Endothelial cell of umbilical vein (primary cell): Measurements from ENCODE around the gene LONRF2. TPM values are rescaled to one million over a fixed set of nuclear protein-coding genes. Genes with fewer than 3 reads are reported as not detected.
"Not testable (repeated sequence)": the region's sequence is repeated elsewhere in the genome, so short reads cannot be mapped to it uniquely, and the experiment has no call there.

ENCODE experiments used
- BruUV-seq: library from RNA; stranded (reverse); fragments of 400-500 nt; replicated peaks from 2 replicates; lab custom pipeline; 2021; lab: Mats Ljungman, UMichigan
- CTCF ChIA-PET: fragments of 300-600, 350-600 bp; sonication (Branson Sonifier 250); formaldehyde crosslinking; loops from one replicate; lab custom pipeline; 2021; ENCODE audit warnings: antibody characterized with exemption, inconsistent platforms; lab: Charles Lee
- POLR2A ChIA-PET: fragments of 300-600, 350-600 bp; sonication (Branson Sonifier 250); formaldehyde crosslinking; loops from one replicate; lab custom pipeline; 2021; ENCODE audit warnings: antibody characterized with exemption, inconsistent platforms; lab: Charles Lee
- DNase-seq: peaks from one replicate; pipeline ENCODE4 v3.0.0-alpha.2; 2011; ENCODE audit warnings: low read depth, low spot score
- FAIRE-seq: peaks from 2 replicates; lab custom pipeline; 2011; peaks lifted over from hg19 to GRCh38; lab: Jason Lieb, UNC
- H2AFZ ChIP-seq: 2 replicates; pipeline ENCODE4 v1.6.0; 2012; ENCODE audit warnings: low read depth, low read length, control low read depth, inconsistent platforms
- H3K27ac ChIP-seq: 2 replicates; pipeline ENCODE4 v1.5.1; 2011; ENCODE audit warnings: low read depth, mild to moderate bottlenecking, control low read depth, low read length, moderate library complexity; ENCODE audit not compliant: insufficient read depth
- H3K27me3 ChIP-seq, 2 experiments: 2 replicates each; pipeline versions ENCODE4 v1.6.0 to v1.6.1; 2011; ENCODE audit warnings: low read length in 2 of 2, mixed read lengths in 1 of 2; ENCODE audit not compliant: control insufficient read depth in 2 of 2, insufficient read depth in 2 of 2
- H3K36me3 ChIP-seq, 2 experiments: 2 replicates in 1 of 2; 3 replicates in 1 of 2; pipeline ENCODE4 v1.5.1; 2011; ENCODE audit warnings: low read length in 2 of 2, mild to moderate bottlenecking in 1 of 2, moderate library complexity in 1 of 2; ENCODE audit not compliant: control insufficient read depth in 2 of 2, insufficient read depth in 2 of 2; ENCODE audit errors: extremely low read depth in 1 of 2
- H3K4me1 ChIP-seq: 3 replicates; pipeline ENCODE4 v1.5.1; 2011; ENCODE audit warnings: mild to moderate bottlenecking, low read length; ENCODE audit not compliant: control insufficient read depth, insufficient read depth; ENCODE audit errors: extremely low read depth
- H3K4me2 ChIP-seq: 2 replicates; pipeline ENCODE4 v1.6.1; 2011; ENCODE audit warnings: low read length, control low read depth, mixed read lengths; ENCODE audit not compliant: insufficient read depth
- H3K4me3 ChIP-seq, 3 experiments: fragments of 200-600 bp in 1 of 3; sonication (generic), shearing (Covaris generic) in 1 of 3; replicated peaks in 1 of 3; 2 replicates each; pipeline ENCODE4 v1.5.1; 2011 to 2016; ENCODE audit warnings: control low read depth in 3 of 3, low read length in 3 of 3, mild to moderate bottlenecking in 2 of 3, inconsistent platforms in 1 of 3, low read depth in 1 of 3, moderate library complexity in 1 of 3; ENCODE audit not compliant: insufficient read depth in 1 of 3
- H3K79me2 ChIP-seq: 2 replicates; pipeline ENCODE4 v1.6.0; 2012; ENCODE audit warnings: low read length, inconsistent platforms; ENCODE audit not compliant: control insufficient read depth, insufficient read depth
- H3K9ac ChIP-seq: replicated peaks from 2 replicates; pipeline ENCODE3; 2011; ENCODE audit warnings: low read length, control low read depth; ENCODE audit not compliant: insufficient read depth; ENCODE audit errors: extremely low read depth
- H3K9me1 ChIP-seq: replicated peaks from 3 replicates; pipeline ENCODE4 v1.6.0; 2011; ENCODE audit warnings: mild to moderate bottlenecking, low read length; ENCODE audit not compliant: control insufficient read depth, insufficient read depth; ENCODE audit errors: extremely low read depth
- H3K9me3 ChIP-seq: replicated peaks from 2 replicates; pipeline ENCODE4 v1.5.1; 2012; ENCODE audit warnings: low read length, inconsistent platforms; ENCODE audit not compliant: control insufficient read depth, insufficient read depth
- H4K20me1 ChIP-seq: replicated peaks from 2 replicates; pipeline ENCODE3; 2011; ENCODE audit warnings: mild to moderate bottlenecking, low read length; ENCODE audit not compliant: control insufficient read depth, insufficient read depth; ENCODE audit errors: extremely low read depth
- EZH2 ChIP-seq: IDR thresholded peaks from 2 replicates; pipeline ENCODE4 v1.6.1; 2012; ENCODE audit warnings: borderline replicate concordance, low read depth, mild to moderate bottlenecking, moderate library complexity, low read length, inconsistent platforms; ENCODE audit not compliant: severe bottlenecking
- FOS ChIP-seq: IDR thresholded peaks from 2 replicates; pipeline ENCODE4 v1.6.1; 2011; ENCODE audit warnings: mild to moderate bottlenecking, low read length, moderate library complexity, borderline replicate concordance; ENCODE audit not compliant: insufficient read depth
- GATA2 ChIP-seq: IDR thresholded peaks from 2 replicates; pipeline ENCODE4 v1.7.0; 2011; ENCODE audit warnings: low read depth, mild to moderate bottlenecking, moderate library complexity, mixed read lengths, low read length; ENCODE audit not compliant: insufficient read length, insufficient read depth
- MAX ChIP-seq: IDR thresholded peaks from 2 replicates; pipeline ENCODE4 v1.6.1; 2011; ENCODE audit not compliant: insufficient read depth, insufficient read length
- MYC ChIP-seq: IDR thresholded peaks from one replicate; pipeline ENCODE4 v1.6.1; 2011; ENCODE audit warnings: mild to moderate bottlenecking, low read depth, low read length
- POLR2A ChIP-seq: IDR thresholded peaks from 2 replicates; pipeline ENCODE4 v1.6.1; 2012; ENCODE audit warnings: low read depth, mild to moderate bottlenecking, control low read depth, low read length
- POLR2AphosphoS5 ChIP-seq: IDR thresholded peaks from 2 replicates; pipeline ENCODE4 v1.6.1; 2012; ENCODE audit warnings: low read depth, mild to moderate bottlenecking, control low read depth, low read length, moderate library complexity; ENCODE audit not compliant: insufficient read depth
- dilution Hi-C: fragments of 300-500 bp; cut with MboI; formaldehyde crosslinking; loops from one replicate; pipeline ENCODE4 v1.15.0; 2019; ENCODE audit warnings: low sequenced_read_pairs; ENCODE audit not compliant: extremely low pct_ligation_motif_present
- intact Hi-C: fragments of 100-400 bp; cut with micrococcal nuclease; formaldehyde crosslinking; loops from one replicate; pipeline ENCODE4 v1.10.0; 2022
- polyA plus RNA-seq, 4 experiments: library from polyadenylated mRNA; depleted of rRNA in 3 of 4; stranded (reverse) in 3 of 4; unstranded in 1 of 4; fragments of >200 nt; gene quantifications; 2 replicates each; pipeline versions ENCODE4 v1.2.1 to v1.2.3, GENCODE V29; 2011 to 2012; ENCODE audit warnings: missing spikeins in 1 of 4
- total RNA-seq: library from RNA; stranded (reverse); gene quantifications from 2 replicates; pipeline ENCODE4 v1.2.3, GENCODE V29; 2021
- TF ChIP-seq, protein P1 (sequence below), 2 donors: IDR thresholded peaks; 1 replicate in 1 of 2; 2 replicates in 1 of 2; pipeline ENCODE4 v1.5.1; 2011; ENCODE audit warnings: low read length in 2 of 2, mild to moderate bottlenecking in 2 of 2, moderate library complexity in 2 of 2, control low read depth in 1 of 2, inconsistent platforms in 1 of 2, low read depth in 1 of 2; ENCODE audit not compliant: insufficient read depth in 1 of 2; ENCODE audit errors: extremely low read depth in 1 of 2

Gene LONRF2
- total and polyA plus RNA-seq, 2 donors (not counting 3 experiments of a cell fraction or from before 2014, with no cell fraction given): 0.03 TPM; not detected in 1

DNA sequence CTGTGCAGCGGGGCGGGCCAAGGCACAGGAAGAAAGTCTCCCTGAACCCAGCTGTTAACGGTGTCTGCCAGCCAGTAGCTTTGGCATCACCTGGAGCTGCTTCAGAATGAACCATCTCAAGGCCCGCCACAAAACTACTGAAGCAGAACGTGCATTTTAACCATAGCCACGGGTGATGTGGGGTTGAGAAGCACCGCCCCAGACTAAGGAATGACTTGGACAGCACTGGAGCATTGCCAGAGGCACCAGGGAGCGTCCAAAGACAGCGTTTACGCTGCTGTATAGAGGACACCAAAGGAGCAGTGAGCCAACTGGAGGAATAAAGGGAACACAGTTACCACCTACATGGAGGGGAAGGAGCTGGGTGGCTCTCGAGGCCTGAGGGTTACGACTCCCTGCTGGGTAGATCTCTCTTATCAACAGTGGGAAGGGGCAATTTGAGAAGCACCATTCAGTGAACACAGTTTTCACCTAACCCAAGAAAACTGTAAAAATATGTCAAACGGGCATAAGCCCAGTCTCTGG is 28.4 kb upstream of the LONRF2 start:
- no TSS peak for BruUV-seq

DNA sequence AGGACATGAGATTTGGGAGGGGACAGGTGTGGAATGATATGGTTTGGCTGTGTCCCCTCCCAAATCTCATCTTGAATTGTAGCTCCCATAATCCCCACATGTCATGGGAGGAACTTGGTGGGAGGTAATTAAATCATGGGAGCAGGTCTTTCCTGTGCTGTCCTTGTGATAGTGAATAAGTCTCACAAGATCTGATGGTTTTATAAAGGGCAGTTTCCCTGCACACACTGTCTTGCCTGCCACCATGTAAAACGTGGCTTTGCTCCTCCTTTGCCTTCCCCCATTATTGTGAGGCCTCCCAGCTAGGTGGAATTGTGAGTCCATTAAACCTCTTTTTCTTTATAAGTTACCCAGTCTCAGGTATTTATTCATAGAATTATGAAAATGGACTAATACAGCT is 22.8 kb upstream of the LONRF2 start:
- H4K20me1 ChIP-seq, H3K4me3 ChIP-seq, H3K79me2 ChIP-seq, H3K4me2 ChIP-seq, intact Hi-C loops, H3K9ac ChIP-seq, H3K9me1 ChIP-seq, FAIRE-seq, BruUV-seq, H2AFZ ChIP-seq, H3K27ac ChIP-seq, H3K27me3 ChIP-seq, H3K9me3 ChIP-seq, POLR2A ChIA-PET, DNase-seq, H3K4me1 ChIP-seq, H3K36me3 ChIP-seq, dilution Hi-C loops: not testable (repeated sequence)
- CTCF ChIA-PET: interaction anchor here (2.5 kb wide), 1 partner anchor 82 kb away, joined by 6 read pairs; no protein-coding TSS in a partner anchor

More for the DNA sequence above, 28.4 kb upstream of the LONRF2 start:
- no peaks in the 10 kb centered on the region for H3K36me3 ChIP-seq
- no peaks in the 10 kb centered on the region for H4K20me1 ChIP-seq
- H3K9ac ChIP-seq: no peak overlapping the region
- H3K79me2 ChIP-seq: no peaks in the 10 kb centered on the region
- no peaks in the 10 kb centered on the region for H3K9me1 ChIP-seq
- intact Hi-C loops (no loop called here), dilution Hi-C loops (no loop called here)
- TF ChIP-seq MYC (no peak), FOS (no peak), EZH2 (no peak), POLR2A (no peak), MAX (no peak), GATA2 (no peak), POLR2AphosphoS5 (no peak)
- TF ChIP-seq, protein P1, sequence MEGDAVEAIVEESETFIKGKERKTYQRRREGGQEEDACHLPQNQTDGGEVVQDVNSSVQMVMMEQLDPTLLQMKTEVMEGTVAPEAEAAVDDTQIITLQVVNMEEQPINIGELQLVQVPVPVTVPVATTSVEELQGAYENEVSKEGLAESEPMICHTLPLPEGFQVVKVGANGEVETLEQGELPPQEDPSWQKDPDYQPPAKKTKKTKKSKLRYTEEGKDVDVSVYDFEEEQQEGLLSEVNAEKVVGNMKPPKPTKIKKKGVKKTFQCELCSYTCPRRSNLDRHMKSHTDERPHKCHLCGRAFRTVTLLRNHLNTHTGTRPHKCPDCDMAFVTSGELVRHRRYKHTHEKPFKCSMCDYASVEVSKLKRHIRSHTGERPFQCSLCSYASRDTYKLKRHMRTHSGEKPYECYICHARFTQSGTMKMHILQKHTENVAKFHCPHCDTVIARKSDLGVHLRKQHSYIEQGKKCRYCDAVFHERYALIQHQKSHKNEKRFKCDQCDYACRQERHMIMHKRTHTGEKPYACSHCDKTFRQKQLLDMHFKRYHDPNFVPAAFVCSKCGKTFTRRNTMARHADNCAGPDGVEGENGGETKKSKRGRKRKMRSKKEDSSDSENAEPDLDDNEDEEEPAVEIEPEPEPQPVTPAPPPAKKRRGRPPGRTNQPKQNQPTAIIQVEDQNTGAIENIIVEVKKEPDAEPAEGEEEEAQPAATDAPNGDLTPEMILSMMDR (IDR thresholded peaks at IDR 0.05; ENCODE audit: extremely low read depth in 1 of 2, insufficient read depth in 1 of 2, low read depth in 1 of 2, low read length in 2 of 2): no peak
- H3K4me3 ChIP-seq: no peak overlapping the region
- ChIA-PET POLR2A (no interaction called here), CTCF (interaction anchor here (2.7 kb wide), 1 partner anchor 88 kb away, joined by 9 read pairs; no protein-coding TSS in a partner anchor)
- peaks cover 0 to 3% of the 10 kb centered on the region in 2 experiments for H3K27me3 ChIP-seq
- no peaks in the 10 kb centered on the region for H3K9me3 ChIP-seq
- H2AFZ ChIP-seq: no peak overlapping the region
- H3K27ac ChIP-seq: no peak overlapping the region
- no peaks in the 10 kb centered on the region for H3K4me1 ChIP-seq
- FAIRE-seq: no peak
- DNase-seq: no peak
- H3K4me2 ChIP-seq: no peak overlapping the region
